ENCODE data around the gene FBXO27.

DNA sequence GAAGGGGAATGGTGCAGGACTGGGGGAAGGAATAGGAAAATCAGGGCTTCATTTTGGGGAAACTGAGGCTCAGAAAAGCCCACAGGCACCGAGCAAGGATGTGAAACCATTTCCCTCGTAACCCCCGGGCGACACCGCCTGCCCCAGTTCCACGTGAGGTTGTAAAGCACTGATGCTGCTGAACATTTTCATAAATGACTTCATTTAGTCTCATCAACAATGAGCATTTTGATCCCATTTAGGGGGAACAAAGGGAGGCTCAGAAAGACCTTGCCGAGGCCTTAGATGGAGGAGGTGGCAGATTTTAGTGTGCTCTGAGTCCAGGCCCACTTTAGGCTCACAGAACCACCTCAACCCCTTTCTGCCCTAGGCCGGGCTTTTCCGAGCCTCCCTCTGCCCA lies 20.5 kb upstream of the FBXO27 start:
- no peak for TF ChIP-seq POLR2A (IDR thresholded peaks at IDR 0.05; ENCODE audit: control extremely low read depth in 1 of 2, low read depth in 2 of 2, low read length in 2 of 2)
- TF ChIP-seq, protein P1, sequence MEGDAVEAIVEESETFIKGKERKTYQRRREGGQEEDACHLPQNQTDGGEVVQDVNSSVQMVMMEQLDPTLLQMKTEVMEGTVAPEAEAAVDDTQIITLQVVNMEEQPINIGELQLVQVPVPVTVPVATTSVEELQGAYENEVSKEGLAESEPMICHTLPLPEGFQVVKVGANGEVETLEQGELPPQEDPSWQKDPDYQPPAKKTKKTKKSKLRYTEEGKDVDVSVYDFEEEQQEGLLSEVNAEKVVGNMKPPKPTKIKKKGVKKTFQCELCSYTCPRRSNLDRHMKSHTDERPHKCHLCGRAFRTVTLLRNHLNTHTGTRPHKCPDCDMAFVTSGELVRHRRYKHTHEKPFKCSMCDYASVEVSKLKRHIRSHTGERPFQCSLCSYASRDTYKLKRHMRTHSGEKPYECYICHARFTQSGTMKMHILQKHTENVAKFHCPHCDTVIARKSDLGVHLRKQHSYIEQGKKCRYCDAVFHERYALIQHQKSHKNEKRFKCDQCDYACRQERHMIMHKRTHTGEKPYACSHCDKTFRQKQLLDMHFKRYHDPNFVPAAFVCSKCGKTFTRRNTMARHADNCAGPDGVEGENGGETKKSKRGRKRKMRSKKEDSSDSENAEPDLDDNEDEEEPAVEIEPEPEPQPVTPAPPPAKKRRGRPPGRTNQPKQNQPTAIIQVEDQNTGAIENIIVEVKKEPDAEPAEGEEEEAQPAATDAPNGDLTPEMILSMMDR (IDR thresholded peaks at IDR 0.05; ENCODE audit: control extremely low read depth in 1 of 3, insufficient read depth in 1 of 3, low read depth in 1 of 3, low read length in 3 of 3) = no peak
- no peak for TF ChIP-seq TAF1 (IDR thresholded peaks at IDR 0.05; ENCODE audit: low read depth, low read length)
- TF ChIP-seq, protein P2, sequence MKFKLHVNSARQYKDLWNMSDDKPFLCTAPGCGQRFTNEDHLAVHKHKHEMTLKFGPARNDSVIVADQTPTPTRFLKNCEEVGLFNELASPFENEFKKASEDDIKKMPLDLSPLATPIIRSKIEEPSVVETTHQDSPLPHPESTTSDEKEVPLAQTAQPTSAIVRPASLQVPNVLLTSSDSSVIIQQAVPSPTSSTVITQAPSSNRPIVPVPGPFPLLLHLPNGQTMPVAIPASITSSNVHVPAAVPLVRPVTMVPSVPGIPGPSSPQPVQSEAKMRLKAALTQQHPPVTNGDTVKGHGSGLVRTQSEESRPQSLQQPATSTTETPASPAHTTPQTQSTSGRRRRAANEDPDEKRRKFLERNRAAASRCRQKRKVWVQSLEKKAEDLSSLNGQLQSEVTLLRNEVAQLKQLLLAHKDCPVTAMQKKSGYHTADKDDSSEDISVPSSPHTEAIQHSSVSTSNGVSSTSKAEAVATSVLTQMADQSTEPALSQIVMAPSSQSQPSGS (IDR thresholded peaks at IDR 0.05; ENCODE audit: low read length) = no peak
- no peak for TF ChIP-seq GABPA (IDR thresholded peaks at IDR 0.05; ENCODE audit: borderline replicate concordance, insufficient read depth, low read length)
- TF ChIP-seq RAD21 (IDR thresholded peaks at IDR 0.05 in 1 of 2, conservative IDR thresholded peaks at IDR 0.05 in 1 of 2; ENCODE audit: low read depth in 2 of 2, low read length in 2 of 2) = no peak
- TF ChIP-seq JUND (IDR thresholded peaks at IDR 0.05; ENCODE audit: low read length) = no peak
- no peak for TF ChIP-seq EZH2 (IDR thresholded peaks at IDR 0.05; ENCODE audit: low read depth, low read length, severe bottlenecking)
- no peak for TF ChIP-seq EP300 (IDR thresholded peaks at IDR 0.05; ENCODE audit: borderline replicate concordance in 1 of 2, low read depth in 2 of 2, low read length in 2 of 2)

Data from H1 (cell line).